Ovary (tissue), 3 donors: ENCODE measurements around the gene SESN1.

Experiments
- CTCF ChIP-seq, 3 donors: fragments of 450-650 bp in 2 of 3; fragments of 200-600 bp in 1 of 3; IDR thresholded peaks; one replicate each; pipeline versions ENCODE4 v1.5.1 to v1.8.0; 2016 to 2022; ENCODE audit warnings: antibody characterized with exemption in 3 of 3, mild to moderate bottlenecking in 1 of 3
- EP300 ChIP-seq: sonication (generic); formaldehyde crosslinking; IDR thresholded peaks from one replicate; pipeline ENCODE4 v1.6.1; 2017; ENCODE audit warnings: antibody characterized with exemption
- POLR2A ChIP-seq: fragments of 450-650 bp; IDR thresholded peaks from one replicate; pipeline ENCODE4 v1.6.1; 2017; ENCODE audit warnings: antibody characterized with exemption, mild to moderate bottlenecking, moderate library complexity
- donor health status: DM: no; HTN: no; CAD: no.

- TF ChIP-seq CTCF (IDR thresholded peaks at IDR 0.05) (no peak), POLR2A (no peak), EP300 (no peak)
Measured at GRCh38 chr6:109074133-109074415, 20.6 kb downstream of the SESN1 start.
